Measurements from ENCODE around the gene MAN2B2. TPM values are rescaled to one million over a fixed set of nuclear protein-coding genes. Genes with fewer than 3 reads are reported as not detected.
A peak's percentile ranks its signal among the peaks of the same experiment; 100 is the strongest.

Gene MAN2B2
- total RNA-seq, 1 experiment from 2014 or later, result 8.5 TPM

DNA sequence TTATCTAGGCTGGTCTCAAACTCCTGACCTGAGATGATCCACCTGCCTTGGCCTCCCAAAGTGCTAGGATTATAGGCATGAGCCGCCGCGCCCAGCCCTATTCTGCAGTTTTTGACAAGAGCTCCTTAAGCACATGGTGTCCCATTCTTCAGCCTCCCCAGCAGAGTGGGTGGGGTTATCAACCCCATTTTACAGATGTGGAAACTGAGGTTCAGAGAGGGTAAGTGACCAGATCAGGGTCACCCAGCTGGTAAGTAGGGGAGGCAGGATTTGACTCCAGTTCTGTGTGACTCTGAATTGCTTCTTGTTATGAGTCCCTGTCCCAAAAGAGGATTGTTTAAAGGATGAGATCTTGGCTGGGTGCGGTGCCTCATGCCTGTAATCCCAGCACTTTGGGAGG, 14.5 kb downstream of the MAN2B2 start:
- CTCF ChIA-PET, result no interaction called here
- Histone ChIP-seq H3F3A (ENCODE audit: low read length, unreplicated experiment) (no peaks in the 10 kb centered on the region), H3K9ac (ENCODE audit: low read length) (no peak overlapping the region), H3K27ac (ENCODE audit: low read length) (no peak overlapping the region), H2AFZ (ENCODE audit: low read length) (no peak overlapping the region), H3K4me3 (ENCODE audit: low read length) (no peak overlapping the region), H3K9me2 (replicated peaks; ENCODE audit: low read length) (no peaks in the 10 kb centered on the region), H4K20me1 (ENCODE audit: low read length) (no peaks in the 10 kb centered on the region), H3K27me3 (ENCODE audit: low read length) (no peaks in the 10 kb centered on the region), H3K79me2 (ENCODE audit: low read length) (no peaks in the 10 kb centered on the region), H3K36me3 (ENCODE audit: low read depth, low read length) (no peaks in the 10 kb centered on the region), H3K4me1 (ENCODE audit: insufficient read depth, low read length) (no peaks in the 10 kb centered on the region), H3K9me3 (ENCODE audit: low read length) (no peaks in the 10 kb centered on the region), H3K4me2 (ENCODE audit: low read length) (no peak overlapping the region)
- no peak for ATAC-seq
- no peak for DNase-seq
- intact Hi-C loops (cut with micrococcal nuclease), result no loop called here
- TF ChIP-seq EZH2 (IDR thresholded peaks at IDR 0.05; ENCODE audit: low read length, unreplicated experiment) (no peak), EZH2phosphoT487 (IDR thresholded peaks at IDR 0.05; ENCODE audit: borderline replicate concordance, low read length) (no peak)
- TF ChIP-seq, protein P1, sequence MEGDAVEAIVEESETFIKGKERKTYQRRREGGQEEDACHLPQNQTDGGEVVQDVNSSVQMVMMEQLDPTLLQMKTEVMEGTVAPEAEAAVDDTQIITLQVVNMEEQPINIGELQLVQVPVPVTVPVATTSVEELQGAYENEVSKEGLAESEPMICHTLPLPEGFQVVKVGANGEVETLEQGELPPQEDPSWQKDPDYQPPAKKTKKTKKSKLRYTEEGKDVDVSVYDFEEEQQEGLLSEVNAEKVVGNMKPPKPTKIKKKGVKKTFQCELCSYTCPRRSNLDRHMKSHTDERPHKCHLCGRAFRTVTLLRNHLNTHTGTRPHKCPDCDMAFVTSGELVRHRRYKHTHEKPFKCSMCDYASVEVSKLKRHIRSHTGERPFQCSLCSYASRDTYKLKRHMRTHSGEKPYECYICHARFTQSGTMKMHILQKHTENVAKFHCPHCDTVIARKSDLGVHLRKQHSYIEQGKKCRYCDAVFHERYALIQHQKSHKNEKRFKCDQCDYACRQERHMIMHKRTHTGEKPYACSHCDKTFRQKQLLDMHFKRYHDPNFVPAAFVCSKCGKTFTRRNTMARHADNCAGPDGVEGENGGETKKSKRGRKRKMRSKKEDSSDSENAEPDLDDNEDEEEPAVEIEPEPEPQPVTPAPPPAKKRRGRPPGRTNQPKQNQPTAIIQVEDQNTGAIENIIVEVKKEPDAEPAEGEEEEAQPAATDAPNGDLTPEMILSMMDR (conservative IDR thresholded peaks at IDR 0.05; ENCODE audit: low read depth, low read length), result no peak
- no TSS peak for BruUV-seq (replicated peaks)
- POLR2A ChIA-PET (ENCODE audit: unreplicated experiment), result no interaction called here

DNA sequence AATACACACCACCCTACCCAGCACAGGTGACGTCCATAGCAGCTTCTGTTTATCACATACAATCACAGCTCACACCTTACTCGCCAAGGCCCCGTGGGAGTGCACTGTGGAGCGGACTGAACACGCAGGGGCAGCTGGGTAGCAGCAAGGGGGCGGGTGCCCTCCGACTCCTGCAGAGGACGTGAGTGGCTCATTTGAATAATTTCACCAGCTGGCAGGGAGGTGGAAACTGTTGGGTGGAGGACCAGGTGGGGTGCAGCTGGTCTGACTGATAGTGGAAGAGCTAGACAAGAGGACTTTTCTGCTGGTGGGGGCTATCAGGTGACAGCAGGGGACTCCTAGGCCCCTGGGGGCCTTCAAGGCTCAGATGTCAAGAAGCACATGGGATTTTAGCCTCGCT, 16.3 kb downstream of the MAN2B2 start:
- DNase-seq, result no peak
- ATAC-seq, result no peak
- Histone ChIP-seq H3K27me3 (ENCODE audit: low read length) (no peaks in the 10 kb centered on the region), H4K20me1 (ENCODE audit: low read length) (no peaks in the 10 kb centered on the region), H3K4me1 (ENCODE audit: insufficient read depth, low read length) (no peaks in the 10 kb centered on the region), H3K9me2 (replicated peaks; ENCODE audit: low read length) (no peaks in the 10 kb centered on the region), H3K4me3 (ENCODE audit: low read length) (no peak overlapping the region), H3K27ac (ENCODE audit: low read length) (no peak overlapping the region), H2AFZ (ENCODE audit: low read length) (no peak overlapping the region), H3K9me3 (ENCODE audit: low read length) (no peaks in the 10 kb centered on the region), H3K36me3 (ENCODE audit: low read depth, low read length) (no peaks in the 10 kb centered on the region), H3K4me2 (ENCODE audit: low read length) (no peak overlapping the region), H3K79me2 (ENCODE audit: low read length) (no peaks in the 10 kb centered on the region), H3K9ac (ENCODE audit: low read length) (no peak overlapping the region), H3F3A (ENCODE audit: low read length, unreplicated experiment) (no peaks in the 10 kb centered on the region)
- intact Hi-C loops (cut with micrococcal nuclease), result no loop called here
- ChIA-PET POLR2A (ENCODE audit: unreplicated experiment) (no interaction called here), CTCF (no interaction called here)
- TF ChIP-seq, protein P1 (conservative IDR thresholded peaks at IDR 0.05; ENCODE audit: low read depth, low read length), result no peak
- TF ChIP-seq EZH2 (IDR thresholded peaks at IDR 0.05; ENCODE audit: low read length, unreplicated experiment) (no peak), EZH2phosphoT487 (IDR thresholded peaks at IDR 0.05; ENCODE audit: borderline replicate concordance, low read length) (no peak)
- no TSS peak for BruUV-seq (replicated peaks)

DNA sequence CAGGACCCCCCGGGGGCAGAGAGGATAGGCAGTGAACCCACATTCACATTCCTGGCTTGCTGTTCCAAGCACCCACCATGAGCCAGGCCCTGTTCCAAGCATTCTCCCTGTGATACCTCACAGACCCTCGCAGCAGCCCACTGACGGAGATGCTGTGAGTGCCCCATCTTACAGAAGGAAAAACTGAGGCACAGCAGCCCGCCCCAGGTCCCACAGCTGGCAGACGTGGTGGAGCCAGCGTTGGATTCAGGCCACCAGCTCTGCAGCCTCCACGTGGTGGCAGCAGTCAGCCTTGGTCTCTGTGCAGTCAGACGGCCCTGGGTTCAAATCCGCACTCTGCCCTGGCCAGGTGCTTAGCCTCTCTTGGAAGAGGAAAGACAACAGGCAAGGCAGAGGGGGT, 16.8 kb downstream of the MAN2B2 start:
- no peak overlapping the region for H3K9ac ChIP-seq (ENCODE audit: low read length)
- DNase-seq (no peak), ATAC-seq (no peak)
- no peak for TF ChIP-seq EZH2phosphoT487 (IDR thresholded peaks at IDR 0.05; ENCODE audit: borderline replicate concordance, low read length)
- no peak for TF ChIP-seq EZH2 (IDR thresholded peaks at IDR 0.05; ENCODE audit: low read length, unreplicated experiment)
- TF ChIP-seq, protein P1 (conservative IDR thresholded peaks at IDR 0.05; ENCODE audit: low read depth, low read length), result peak; percentile 28; the same call in 1 of the 2 replicates
- no peaks in the 10 kb centered on the region for H3K79me2 ChIP-seq (ENCODE audit: low read length)
- no peak overlapping the region for H3K4me2 ChIP-seq (ENCODE audit: low read length)
- no peak overlapping the region for H2AFZ ChIP-seq (ENCODE audit: low read length)
- ChIA-PET POLR2A (ENCODE audit: unreplicated experiment) (no interaction called here), CTCF (no interaction called here)
- no peaks in the 10 kb centered on the region for H3K4me1 ChIP-seq (ENCODE audit: insufficient read depth, low read length)
- no TSS peak for BruUV-seq (replicated peaks)
- no peak overlapping the region for H3K27ac ChIP-seq (ENCODE audit: low read length)
- H3K4me3 ChIP-seq (ENCODE audit: low read length), result no peak overlapping the region
- H3K9me2 ChIP-seq (replicated peaks; ENCODE audit: low read length), result no peaks in the 10 kb centered on the region
- intact Hi-C loops (cut with micrococcal nuclease), result no loop called here
- no peaks in the 10 kb centered on the region for H3F3A ChIP-seq (ENCODE audit: low read length, unreplicated experiment)
- no peaks in the 10 kb centered on the region for H3K36me3 ChIP-seq (ENCODE audit: low read depth, low read length)
- no peaks in the 10 kb centered on the region for H3K27me3 ChIP-seq (ENCODE audit: low read length)
- no peaks in the 10 kb centered on the region for H4K20me1 ChIP-seq (ENCODE audit: low read length)
- H3K9me3 ChIP-seq (ENCODE audit: low read length), result no peaks in the 10 kb centered on the region
